ENCODE measurements around the gene B3GAT2. TPM values are rescaled to one million over a fixed set of nuclear protein-coding genes. Genes with fewer than 3 reads are reported as not detected.

The B3GAT2 gene
- total RNA-seq: under 0.01 TPM in 1 of 2 replicates, not detected in the other

GRCh38 chr6:70956451-70957283, at the start of gene B3GAT2:
TSS of gene B3GAT2 (minus strand) at chr6:70957060. CDS start at chr6:70956429, 631 bp downstream.

All from dermis lymphatic vessel endothelial cell (primary cell).